LNCAP (cell line): ENCODE results near the gene FHIT.

Source experiments
- CTCF ChIP-seq: fragments of 450-650 bp; IDR thresholded peaks from 2 replicates; pipeline ENCODE4 v1.5.1; 2017; ENCODE audit warnings: mild to moderate bottlenecking

Gene FHIT

GRCh38 chr3:60010781-60011180 lies 1240.5 kb downstream of the FHIT start:
- TF ChIP-seq CTCF: no peak

- TF ChIP-seq CTCF: no peak
These were observed 1241.2 kb downstream of the FHIT start for GRCh38 chr3:60009931-60010478.

GRCh38 chr3:60001369-60001768 lies 1249.9 kb downstream of the FHIT start:
- TF ChIP-seq CTCF: no peak

GRCh38 chr3:60000311-60001105 lies 1250.7 kb downstream of the FHIT start:
- no peak for TF ChIP-seq CTCF

- no peak for TF ChIP-seq CTCF
These were observed 1253.2 kb downstream of the FHIT start for GRCh38 chr3:59998058-59998457.

GRCh38 chr3:59997583-59997982 lies 1253.7 kb downstream of the FHIT start:
- no peak for TF ChIP-seq CTCF

- TF ChIP-seq CTCF: no peak
These were observed 1255.2 kb downstream of the FHIT start for GRCh38 chr3:59996056-59996455.
